Measurements from ENCODE around the gene MAP3K3.

Gene MAP3K3

DNA sequence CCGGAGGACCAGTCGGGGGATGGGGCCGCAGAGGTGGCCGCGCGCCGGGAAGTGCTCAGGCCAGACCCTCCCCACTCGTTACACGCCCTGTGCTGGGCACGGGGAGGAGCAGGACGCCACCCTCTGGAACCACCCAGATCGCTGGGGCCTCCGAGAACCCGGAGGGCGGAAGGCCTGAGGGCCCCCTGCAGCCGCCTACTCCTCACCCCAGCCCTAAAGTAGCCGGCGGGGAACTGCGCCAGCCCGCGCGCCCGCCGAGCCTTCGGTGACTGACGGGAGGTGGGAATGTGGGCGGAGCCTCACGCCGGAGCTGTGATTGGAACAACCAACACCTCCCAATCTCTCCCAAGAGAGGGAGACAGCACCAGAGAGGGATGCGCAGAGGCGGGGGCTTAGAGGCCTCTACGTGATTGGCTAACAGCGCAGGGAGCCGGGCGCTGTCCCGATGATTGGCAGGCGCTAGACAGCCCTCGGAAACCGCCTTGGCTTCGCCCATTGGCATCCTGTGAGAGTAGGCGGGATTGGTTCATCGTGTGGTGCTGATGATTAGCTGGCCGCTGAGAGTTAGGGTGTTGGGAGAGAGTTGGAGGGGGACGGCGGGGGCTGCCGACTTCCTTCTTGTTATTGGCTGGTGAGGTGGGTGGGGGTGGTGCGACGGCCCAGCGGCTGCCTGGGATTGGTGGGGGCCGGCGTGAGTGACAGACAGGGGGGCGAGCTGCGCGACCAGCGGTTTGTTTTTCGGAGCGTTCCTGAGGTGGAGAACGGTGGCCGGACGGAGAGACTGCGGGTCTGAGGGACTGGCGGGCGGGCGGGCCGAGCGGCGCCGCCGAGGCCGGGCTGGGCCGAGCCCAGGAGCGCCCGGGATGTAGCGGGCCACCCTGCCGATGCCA lies at the start of gene MAP3K3:
Gene MAP3K3 (plus strand): TSS at position 734 of the 890 bp plus-strand sequence. CDS start 343 bp downstream, outside the sequence.
- DNase-seq (ENCODE audit: low read depth in 2 of 2) = peak; percentile 94 to 96

DNA sequence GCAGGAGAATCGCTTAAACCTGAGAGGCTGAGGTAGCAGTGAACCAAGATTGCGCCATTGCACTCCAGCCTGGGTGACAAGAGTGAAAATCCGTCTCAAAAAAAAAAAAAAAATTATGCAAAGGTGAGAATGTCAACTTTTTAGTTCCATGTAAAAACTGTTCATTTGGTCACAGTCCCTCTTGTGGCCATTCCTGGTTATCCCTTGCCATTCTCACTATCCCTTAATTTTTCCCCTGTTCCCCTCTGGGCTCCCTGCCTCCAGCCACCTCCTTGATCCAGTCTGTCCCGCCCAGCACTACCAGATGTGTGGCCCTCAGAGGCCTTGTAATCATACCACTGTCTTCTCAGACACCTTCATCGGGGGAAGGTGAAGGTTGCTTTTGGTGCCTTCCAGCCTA lies 48.6 kb upstream of the MAP3K3 start:
- DNase-seq (ENCODE audit: low read depth in 2 of 2) = no peak

DNA sequence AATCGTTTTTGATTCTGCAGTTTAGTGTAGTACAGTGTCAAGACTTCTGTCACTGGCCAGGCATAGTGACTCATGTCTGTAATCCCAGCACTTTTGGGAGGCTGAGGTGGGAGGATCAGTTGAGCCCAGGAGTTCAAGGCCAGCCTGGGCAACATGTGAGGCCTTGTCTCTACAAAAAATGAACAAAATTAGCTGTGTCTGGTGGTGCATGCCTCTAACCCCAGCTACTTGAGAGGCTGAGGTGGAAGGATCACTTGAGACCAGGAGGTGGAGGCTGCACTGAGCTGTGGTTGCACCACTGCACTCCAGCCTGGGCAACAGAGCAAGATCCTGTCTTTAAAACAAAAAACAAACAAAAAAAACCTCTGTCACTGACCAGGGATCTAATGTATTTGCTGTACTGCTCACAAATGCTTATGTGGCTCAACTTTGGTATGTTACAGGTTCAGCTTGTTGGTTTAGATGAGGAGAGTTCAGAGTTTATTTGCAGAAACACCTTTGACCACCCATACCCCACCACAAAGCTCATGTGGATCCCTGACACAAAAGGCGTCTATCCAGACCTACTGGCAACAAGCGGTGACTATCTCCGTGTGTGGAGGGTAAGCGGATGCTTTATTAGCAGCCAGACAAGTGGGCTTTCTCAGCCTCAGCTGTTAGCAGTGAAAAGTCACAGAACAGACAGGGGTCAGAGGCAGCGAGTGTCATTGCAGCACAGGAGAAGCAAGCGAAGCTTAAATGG lies 44.0 kb upstream of the MAP3K3 start:
- DNase-seq (ENCODE audit: low read depth in 2 of 2) = no peak

DNA sequence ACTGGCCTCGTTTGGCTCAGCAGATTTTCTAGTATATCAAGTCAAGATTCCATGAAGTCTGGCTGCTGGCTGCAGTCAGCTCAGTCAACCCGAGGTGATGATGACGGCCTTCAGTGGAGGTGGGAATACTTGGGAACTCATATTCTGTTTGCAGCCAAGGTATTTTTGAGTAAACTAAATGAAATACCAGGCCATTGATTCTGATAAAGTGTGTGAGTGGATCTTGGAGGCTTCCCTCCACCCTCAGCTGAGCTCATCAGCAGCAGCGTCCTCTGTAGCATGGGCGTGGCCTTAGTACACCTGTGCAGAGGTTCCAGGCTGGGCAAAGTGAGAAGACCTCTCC lies 43.5 kb upstream of the MAP3K3 start:
- no peak for DNase-seq (ENCODE audit: low read depth in 2 of 2)

DNA sequence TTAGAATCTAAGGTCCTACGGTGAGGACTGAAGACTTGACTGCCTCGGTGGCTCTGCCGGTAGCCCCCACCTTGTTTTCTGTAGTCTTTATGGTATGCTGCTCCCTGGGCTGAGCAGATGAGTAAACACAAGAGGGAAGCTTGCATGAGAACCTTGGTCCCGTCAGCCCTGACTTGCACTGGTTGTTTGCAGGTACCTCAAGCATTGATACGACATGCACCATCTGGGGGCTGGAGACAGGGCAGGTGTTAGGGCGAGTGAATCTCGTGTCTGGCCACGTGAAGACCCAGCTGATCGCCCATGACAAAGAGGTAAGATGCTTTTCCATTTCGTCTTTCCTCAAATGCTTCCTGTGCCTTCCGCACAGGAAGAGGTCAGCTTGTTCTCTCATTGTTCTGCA lies 42.6 kb upstream of the MAP3K3 start:
- no peak for DNase-seq (ENCODE audit: low read depth in 2 of 2)

DNA sequence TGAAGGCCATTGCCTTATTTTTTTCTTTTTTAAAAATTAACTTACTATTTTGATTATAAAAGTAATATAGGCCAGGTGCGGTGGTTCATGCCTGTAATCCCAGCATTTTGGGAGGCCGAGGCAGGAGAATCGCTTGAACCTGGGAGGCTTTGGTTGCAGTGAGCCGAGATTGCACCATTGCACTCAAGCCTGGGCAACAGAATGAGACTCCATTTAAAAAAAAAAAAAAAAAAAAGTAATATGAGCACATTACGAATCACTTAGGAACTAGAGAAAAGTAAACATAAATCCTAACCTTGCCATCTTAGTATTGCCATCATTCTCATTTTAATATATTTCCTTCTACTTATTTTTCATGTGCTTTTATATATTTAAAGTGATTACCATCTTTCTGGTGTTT lies 34.4 kb upstream of the MAP3K3 start:
- DNase-seq (ENCODE audit: low read depth in 2 of 2) = no peak

DNA sequence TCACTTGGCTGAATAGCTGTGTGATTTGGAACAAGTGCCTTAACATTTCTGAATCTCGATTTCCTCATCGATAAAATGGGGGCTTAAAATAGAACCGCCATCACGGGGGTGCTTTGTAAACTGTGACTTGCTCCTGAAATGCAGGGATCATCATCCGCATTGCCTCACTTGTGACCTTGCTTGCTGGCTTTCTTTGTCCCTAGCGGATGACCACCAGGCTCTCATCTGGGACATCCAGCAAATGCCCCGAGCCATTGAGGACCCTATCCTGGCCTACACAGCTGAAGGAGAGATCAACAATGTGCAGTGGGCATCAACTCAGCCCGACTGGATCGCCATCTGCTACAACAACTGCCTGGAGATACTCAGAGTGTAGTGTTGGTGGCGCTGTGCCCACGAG lies 33.4 kb upstream of the MAP3K3 start:
- DNase-seq (ENCODE audit: low read depth in 2 of 2) = no peak

DNA sequence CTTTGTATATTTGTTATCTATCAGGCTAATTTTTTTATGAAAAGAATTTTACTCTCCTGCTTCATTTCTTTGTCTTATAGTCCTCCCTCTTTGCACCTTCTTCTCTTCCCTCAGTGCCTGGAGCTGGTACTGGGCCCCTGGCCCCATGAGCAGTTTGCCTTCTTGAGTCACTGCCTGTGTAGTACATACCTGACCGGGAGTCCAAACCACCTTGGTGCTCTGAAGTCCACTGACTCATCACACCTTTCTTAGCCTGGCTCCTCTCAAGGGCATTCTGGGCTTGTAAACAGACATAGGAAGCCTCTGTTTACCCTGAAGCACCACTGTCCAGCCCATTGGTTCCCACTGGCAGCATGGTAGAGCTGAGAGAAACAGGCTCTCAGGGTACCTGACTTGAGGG lies 32.6 kb upstream of the MAP3K3 start:
- no peak for DNase-seq (ENCODE audit: low read depth in 2 of 2)

DNA sequence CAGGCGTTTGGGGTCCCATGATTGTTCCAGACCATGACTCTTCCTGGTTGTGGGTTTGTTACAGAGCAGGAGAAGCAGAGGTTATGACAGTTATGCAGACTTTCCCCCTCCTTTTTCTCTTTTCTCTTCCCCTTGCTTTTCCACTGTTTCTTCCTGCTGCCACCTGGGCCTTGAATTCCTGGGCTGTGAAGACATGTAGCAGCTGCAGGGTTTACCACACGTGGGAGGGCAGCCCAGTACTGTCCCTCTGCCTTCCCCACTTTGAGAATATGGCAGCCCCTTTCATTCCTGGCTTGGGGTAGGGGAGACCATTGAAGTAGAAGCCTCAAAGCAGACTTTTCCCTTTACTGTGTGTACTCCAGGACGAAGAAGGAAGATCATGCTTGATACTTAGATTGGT lies 29.4 kb upstream of the MAP3K3 start:
- DNase-seq (ENCODE audit: low read depth in 2 of 2) = no peak

DNA sequence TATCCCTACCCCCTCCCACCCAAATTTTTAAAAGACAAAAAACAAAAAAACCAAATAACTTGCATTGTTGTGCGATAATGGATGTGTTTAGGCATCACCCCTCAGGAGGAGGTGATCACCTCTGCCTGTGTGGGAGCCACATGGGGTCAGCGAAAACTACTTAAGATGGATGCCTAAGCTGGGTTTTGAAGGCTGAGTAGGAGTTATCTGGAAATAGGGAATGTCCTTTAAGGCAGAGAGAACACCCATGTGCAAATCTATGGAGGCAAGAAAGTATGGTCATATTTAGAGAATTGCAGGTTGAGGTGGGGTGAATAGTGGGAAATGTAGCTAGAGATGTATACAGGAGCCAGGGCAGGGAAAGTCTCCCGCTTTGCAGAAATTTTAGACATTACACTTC lies 27.1 kb upstream of the MAP3K3 start:
- no peak for DNase-seq (ENCODE audit: low read depth in 2 of 2)

DNA sequence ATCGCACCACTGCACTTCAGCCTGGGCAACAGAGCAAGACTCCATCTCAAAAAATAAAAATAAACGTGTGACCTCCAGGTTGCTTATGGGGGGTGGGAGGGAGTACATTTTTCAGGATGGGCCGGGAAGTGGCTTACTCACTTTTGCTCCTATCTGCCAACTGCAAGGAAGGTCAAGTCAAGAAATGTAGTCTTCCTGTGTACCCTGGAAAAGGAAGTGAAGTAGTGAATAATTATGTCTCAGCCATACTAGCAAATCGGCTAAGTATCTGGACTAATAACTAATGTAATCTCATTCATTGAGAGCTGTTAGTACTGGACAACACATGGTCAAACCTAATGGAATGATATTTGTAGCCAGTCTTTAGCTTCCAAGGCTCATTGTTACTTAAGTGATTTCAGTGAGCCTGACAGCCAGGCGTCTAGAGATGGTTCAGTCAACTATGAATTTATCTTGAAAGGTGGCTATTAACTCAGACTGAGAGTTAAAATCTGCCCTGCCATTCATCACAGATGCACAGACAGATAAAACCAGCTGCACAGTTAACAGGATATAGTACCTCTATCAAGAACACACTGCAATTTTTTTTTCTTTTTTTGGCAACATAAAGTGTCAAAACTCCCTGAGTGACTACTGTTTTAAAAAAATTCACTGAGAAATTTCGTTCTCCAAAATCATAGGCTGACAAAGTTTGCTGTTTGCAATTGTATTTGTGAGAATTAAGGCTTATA lies 25.2 kb upstream of the MAP3K3 start:
- no peak for DNase-seq (ENCODE audit: low read depth in 2 of 2)

DNA sequence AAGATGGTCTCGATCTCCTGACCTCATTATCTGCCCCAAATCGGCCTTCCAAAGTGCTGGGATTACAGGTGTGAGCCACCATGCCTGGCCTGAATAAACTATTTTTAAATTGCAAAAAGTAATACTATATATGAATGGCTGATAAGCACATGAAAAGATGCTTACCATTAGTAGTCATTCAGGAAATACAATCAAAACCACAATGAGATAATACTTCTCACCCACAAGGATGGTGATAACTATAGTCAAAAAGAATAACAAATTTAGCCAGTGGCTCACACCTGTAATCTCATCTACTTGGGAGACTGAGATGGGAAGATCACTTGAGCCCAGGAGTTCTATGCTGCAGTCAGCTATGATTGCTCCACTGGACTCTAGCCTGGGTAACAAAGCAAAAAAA lies 23.9 kb upstream of the MAP3K3 start:
- DNase-seq (ENCODE audit: low read depth in 2 of 2) = no peak

DNA sequence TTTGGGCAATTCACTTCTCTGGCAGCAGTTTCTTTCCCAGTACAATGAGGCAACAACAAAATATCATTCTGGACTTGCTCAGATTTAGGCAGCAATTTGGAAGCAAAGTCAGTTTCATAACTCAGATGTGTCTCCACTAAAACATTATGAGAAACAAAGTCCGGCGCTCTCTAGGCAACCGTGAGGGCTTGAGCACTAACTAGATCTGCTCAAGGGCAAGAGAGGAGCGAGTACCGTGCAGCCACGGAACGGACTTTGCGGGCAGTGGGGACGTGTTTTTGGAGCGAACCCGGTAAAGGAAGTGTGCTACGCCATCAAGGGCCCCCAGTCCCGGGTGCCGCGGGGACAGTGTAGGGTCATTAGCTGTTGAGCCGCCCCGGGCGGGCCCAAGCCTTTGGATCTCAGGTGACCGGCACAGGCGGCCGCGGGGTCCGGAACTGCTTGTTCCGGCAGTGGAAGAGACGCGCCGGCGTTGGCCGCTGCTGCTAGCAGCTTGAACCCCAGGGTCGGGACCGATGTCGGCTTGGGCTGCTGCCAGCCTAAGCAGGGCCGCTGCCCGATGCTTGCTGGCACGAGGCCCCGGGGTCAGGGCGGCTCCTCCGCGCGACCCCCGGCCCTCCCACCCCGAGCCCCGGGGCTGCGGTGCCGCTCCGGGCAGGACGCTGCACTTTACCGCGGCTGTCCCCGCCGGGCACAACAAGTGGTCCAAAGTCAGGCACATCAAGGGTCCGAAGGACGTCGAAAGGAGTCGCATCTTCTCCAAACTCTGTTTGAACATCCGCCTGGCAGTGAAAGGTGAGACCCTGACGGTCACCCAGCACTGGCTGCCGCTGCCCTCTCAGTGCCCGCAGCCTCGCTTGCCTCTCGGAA lies 21.4 kb upstream of the MAP3K3 start, which contains the start of gene TACO1:
Gene TACO1 (plus strand): TSS at position 327 of the 870 bp plus-strand sequence. CDS start 189 bp downstream, at position 516.
- peak; percentile 64 to 78 for DNase-seq (ENCODE audit: low read depth in 2 of 2)

DNA sequence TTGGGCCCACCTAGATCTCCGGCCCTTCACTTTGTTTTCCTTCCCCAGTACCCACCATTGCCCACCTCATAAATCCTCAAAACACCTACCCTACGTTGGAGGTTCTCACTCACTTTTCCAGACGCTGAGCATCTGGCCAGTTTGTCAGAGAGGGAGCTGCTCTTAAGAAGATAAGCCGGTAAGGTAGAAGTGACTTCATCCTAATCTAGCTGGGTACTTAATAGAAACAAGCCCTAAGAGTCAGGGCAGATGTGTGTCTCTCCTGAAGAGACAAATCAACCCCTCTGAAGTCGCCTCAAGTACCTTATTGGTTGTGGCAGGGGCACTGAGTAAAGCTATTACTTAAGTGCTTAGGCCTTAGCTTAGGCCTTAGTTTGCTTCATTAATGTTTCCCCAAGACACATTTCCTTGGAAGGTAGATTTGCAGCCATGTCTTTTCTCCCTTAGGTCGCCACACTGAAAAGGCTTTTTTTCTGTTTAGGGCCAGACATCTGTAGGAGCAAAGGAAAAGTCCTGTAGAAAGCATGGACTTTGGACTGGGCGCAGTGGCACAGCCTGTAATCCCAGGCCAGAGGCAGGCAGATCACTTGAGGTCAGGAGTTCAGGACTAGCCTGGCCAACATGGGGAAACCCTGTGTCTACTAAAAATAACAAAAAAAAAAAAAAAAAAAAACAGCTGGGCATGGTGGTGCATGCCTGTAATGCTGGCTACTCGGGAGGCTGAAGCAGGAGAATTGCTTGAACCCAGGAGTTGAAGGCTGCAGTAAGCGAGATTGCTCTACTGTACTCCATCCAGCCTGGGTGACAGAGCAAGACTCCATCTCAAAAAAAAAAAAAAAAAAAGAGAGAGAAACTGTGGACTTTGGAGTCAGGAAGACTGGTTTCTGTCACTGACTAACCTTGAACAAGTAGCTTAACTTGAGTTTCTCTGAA lies 20.5 kb upstream of the MAP3K3 start:
- DNase-seq (ENCODE audit: low read depth in 2 of 2) = no peak

DNA sequence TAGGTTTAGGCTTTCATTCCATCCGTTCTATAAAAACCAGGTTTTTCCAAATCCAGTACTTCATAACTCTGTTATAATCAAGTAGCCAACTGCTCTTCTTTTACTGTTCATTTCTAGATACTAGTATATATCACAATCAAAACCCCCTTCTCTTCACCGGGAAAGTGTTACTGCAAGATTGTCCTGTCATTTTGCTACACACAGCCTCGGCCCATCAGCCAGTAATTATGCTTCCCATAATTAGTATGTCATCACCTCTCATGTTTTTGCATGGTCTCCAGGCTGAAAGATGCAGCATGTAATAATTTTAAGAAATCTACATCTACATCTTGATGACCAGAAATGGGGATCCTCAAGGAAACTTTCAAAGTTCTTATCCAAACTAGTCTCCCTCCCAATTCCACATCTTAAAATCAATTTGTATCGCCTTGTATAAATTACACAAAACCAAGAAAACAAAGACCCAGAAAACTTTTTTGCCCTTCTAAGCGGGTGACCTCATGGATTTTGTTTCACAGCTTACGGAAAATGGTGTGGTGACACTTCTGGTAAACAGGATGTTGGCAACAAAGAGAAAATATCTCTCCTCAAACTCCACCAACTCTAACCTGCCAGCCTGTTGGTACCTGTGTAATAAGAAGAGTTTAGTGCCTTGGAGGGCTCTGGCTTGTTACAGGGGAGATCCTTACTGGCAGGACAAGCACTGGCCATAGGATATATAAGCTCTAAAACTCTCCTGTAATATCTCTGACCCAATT lies 12.2 kb upstream of the MAP3K3 start:
- no peak for DNase-seq (ENCODE audit: low read depth in 2 of 2)

DNA sequence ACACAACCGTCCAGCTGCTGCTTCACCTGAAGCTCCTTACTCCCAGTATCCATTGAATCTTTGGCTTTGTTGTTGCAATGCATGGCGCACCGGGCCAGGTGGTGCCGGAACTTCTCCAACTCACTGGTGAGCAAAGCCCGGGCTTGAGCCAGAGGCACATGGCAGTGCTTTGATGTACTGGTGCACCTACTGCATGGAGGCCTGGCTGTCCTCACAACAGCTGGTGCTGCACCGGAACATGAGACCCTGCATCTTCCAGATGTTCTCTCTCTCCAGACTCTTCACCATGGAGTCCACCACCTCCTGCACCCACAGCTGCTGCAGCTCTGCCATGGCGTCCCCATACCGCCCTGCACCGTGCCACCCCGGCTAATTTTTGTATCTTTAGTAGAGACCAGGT lies 11.4 kb upstream of the MAP3K3 start:
- no peak for DNase-seq (ENCODE audit: low read depth in 2 of 2)

DNA sequence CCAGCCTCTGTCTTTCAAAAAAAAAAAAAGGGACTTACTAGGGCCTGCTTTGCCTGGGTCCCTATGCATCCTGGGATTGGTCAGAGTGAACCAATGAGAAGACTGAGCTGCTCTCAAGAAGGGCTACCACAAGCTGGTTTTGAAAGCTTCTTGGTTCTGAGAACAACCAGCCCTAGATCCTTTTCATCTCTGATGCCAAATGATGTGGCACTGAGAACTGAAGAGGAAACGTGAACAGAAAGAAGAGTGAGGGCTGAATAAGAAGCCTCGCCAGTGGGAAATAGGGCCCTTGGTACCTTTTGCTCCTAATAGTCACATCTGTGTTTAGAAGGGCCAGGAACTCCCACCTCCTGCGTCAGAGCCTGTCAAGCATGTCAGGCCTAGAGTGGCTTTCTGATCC lies 10.9 kb upstream of the MAP3K3 start:
- DNase-seq (ENCODE audit: low read depth in 2 of 2) = no peak

DNA sequence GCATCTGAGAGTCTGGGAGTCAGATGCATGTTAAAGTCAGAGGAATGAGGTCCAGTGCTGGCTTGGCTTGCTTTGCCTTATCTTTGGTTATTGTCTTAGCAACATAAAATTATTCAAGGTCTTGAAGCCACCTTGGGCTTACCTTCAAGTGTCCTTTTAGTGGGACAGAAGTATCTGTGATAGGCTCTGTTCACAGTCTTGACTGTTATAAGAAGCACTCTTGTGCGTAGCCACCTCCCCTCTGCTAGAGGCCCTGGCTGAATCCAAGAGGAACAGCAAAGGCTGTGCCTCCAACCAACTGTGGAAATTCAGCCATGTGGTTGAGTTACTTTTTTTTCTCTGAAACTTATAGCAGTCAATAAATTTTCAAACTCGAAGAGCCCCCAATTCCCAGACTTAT lies 8.6 kb upstream of the MAP3K3 start:
- DNase-seq (ENCODE audit: low read depth in 2 of 2) = no peak

DNA sequence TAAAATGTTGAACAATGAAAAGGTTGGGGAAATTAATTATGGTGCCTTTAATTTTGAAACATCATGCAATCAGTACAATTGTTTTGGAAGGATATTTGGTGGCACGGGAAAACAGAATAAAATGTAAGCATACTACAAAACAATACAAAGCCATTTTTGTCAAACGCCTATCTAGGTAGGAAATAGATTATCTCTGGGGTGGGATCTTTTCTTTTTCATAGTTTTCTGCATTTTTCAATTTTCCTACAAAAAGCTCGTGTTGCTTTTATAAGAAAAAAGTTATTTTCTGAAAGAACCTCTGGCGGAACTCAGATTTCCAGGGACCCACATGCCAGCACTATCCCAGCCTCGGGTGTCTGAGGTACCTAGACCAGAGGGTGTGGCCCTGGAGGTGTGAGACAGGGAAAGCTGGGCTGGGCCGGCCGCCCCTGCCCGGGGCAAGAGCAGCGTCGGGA lies 961 bp upstream of the MAP3K3 start:
- no peak for DNase-seq (ENCODE audit: low read depth in 2 of 2)

Data from stimulated activated CD4-positive, alpha-beta T cell treated with anti-CD3 and anti-CD28 coated beads, Interleukin-12 subunit alpha, Interleukin-12 subunit beta, amount 100 ng/mL, for 24 hours (primary cell).